Thyroid gland (tissue), 4 donors: ENCODE measurements around the gene DISC1. TPM values are rescaled to one million over a fixed set of nuclear protein-coding genes. Genes with fewer than 3 reads are reported as not detected.
"Not testable (repeated sequence)": the region's sequence is repeated elsewhere in the genome, so short reads cannot be mapped to it uniquely, and the experiment has no call there.

Source experiments
- DNase-seq, 2 donors: peaks; one replicate each; pipeline ENCODE4 v3.0.0-alpha.2; 2019
- H3K27ac ChIP-seq, 3 donors: fragments of 200-600 bp; sonication (generic); 1 replicate in 2 of 3; 2 replicates in 1 of 3; pipeline ENCODE4 v1.5.1; 2016 to 2019; ENCODE audit warnings: mild to moderate bottlenecking in 1 of 3, moderate library complexity in 1 of 3
- H3K27me3 ChIP-seq: fragments of 200-600 bp; sonication (generic); one replicate; pipeline ENCODE4 v1.5.1; 2019
- H3K36me3 ChIP-seq, 2 donors: fragments of 200-600 bp; sonication (generic); one replicate each; pipeline ENCODE4 v1.5.1; 2016 to 2019
- H3K4me1 ChIP-seq, 2 donors: fragments of 200-600 bp; sonication (generic); one replicate each; pipeline ENCODE4 v1.5.1; 2017 to 2019
- H3K4me3 ChIP-seq, 3 donors: fragments of 200-600 bp; sonication (generic); replicated peaks in 1 of 3; 1 replicate in 2 of 3; 2 replicates in 1 of 3; pipeline ENCODE4 v1.5.1; 2016; ENCODE audit warnings: mild to moderate bottlenecking in 1 of 3
- H3K9me3 ChIP-seq: fragments of 200-600 bp; sonication (generic); one replicate; pipeline ENCODE4 v1.5.1; 2017
- POLR2A ChIP-seq, 2 donors: fragments of 450-650 bp; IDR thresholded peaks; one replicate each; pipeline ENCODE4 v1.6.1; 2017; ENCODE audit warnings: antibody characterized with exemption in 2 of 2, mild to moderate bottlenecking in 2 of 2, moderate library complexity in 1 of 2
- WGBS, 2 donors: methylation state at CpG; one replicate each; pipeline ENCODE4 v1.1.5; 2017; 5-methylcytosine and 5-hydroxymethylcytosine counted together
- intact Hi-C: fragments of 100-400 bp; cut with DNase I; formaldehyde crosslinking; loops from one replicate; pipeline ENCODE4 v1.15.1; 2023
- total RNA-seq, 4 donors: library from RNA; depleted of rRNA; stranded (reverse); fragments of >200 nt; gene quantifications; one replicate each; pipeline ENCODE4 v1.2.3, GENCODE V29; 2016
- TF ChIP-seq, protein P1 (sequence below), 6 experiments: fragments of 200-600 bp in 3 of 6; fragments of 450-650 bp in 3 of 6; sonication (generic) in 3 of 6; IDR thresholded peaks; one replicate each; pipeline ENCODE4 v1.5.1; 2016 to 2019; ENCODE audit warnings: antibody characterized with exemption in 6 of 6, mild to moderate bottlenecking in 2 of 6, inconsistent platforms in 1 of 6, moderate library complexity in 1 of 6

DISC1 gene
- total RNA-seq, 4 donors from 2014 or later, result 6.9 to 17.7 (median 9.8) TPM

DNA sequence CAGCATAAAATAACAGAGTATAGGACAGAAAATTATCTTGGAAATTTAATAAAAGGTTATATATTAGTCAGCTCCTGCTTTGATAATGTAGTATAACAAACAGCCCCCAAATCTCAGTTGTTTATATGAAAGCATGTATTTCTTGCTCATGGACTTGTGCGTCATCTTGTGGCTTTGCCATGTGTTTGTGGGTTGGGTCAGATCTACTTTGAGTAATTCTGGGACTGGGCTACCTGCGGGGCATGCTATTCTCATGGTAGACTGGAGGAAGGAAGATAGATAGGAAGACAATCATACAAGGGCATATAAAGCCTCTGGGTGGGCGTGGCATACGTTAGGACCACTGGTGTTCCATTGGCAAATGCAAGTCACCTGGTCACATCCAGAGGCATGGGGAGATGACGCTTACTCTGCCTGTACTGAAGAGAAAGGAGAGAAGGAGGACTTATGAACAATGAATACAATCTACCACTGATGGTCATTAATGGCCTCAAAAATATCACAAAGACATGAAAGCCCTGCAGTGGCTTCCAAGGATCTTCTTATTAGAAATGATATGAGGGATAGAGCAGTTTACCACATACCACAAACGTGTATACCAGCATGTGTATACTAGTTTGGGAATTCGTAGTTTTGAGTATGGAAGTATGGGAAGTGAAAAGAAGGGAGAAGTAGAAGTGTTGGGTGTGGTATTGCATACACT is 267.0 kb downstream of the DISC1 start:
- Histone ChIP-seq H3K4me3 (no peak overlapping the region), H3K4me1 (no peaks in the 10 kb centered on the region), H3K9me3 (no peaks in the 10 kb centered on the region), H3K27me3 (no peaks in the 10 kb centered on the region), H3K36me3 (no peaks in the 10 kb centered on the region), H3K27ac (no peak overlapping the region)
- TF ChIP-seq, protein P1, sequence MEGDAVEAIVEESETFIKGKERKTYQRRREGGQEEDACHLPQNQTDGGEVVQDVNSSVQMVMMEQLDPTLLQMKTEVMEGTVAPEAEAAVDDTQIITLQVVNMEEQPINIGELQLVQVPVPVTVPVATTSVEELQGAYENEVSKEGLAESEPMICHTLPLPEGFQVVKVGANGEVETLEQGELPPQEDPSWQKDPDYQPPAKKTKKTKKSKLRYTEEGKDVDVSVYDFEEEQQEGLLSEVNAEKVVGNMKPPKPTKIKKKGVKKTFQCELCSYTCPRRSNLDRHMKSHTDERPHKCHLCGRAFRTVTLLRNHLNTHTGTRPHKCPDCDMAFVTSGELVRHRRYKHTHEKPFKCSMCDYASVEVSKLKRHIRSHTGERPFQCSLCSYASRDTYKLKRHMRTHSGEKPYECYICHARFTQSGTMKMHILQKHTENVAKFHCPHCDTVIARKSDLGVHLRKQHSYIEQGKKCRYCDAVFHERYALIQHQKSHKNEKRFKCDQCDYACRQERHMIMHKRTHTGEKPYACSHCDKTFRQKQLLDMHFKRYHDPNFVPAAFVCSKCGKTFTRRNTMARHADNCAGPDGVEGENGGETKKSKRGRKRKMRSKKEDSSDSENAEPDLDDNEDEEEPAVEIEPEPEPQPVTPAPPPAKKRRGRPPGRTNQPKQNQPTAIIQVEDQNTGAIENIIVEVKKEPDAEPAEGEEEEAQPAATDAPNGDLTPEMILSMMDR (IDR thresholded peaks at IDR 0.05), result no peak
- TF ChIP-seq POLR2A (IDR thresholded peaks at IDR 0.05), result no peak
- DNase-seq, result no peak
- intact Hi-C loops, result no loop called here
- WGBS, 2 donors, result 92 to 95% methylated on average over 7 of the region's 7 CpGs

DNA sequence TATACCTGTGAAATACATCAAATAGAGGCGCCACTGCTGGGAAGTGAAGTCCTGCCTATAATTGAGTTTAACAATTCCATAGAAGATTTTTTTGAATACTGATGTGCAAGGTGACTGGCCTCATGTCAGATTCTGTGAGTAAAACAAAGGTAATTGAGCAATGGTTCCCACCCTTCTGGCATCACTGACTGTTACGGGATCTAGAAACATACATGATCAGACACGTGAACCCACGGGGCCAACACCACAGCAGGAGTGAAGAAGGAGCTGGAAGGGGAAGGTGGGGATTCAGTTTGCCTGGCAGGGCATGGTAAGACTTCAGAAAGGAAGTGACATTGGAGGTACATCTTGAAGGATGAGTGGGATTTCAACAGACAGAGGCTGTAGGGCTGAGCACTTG is 270.2 kb downstream of the DISC1 start:
- TF ChIP-seq, protein P1 (IDR thresholded peaks at IDR 0.05), result no peak
- TF ChIP-seq POLR2A (IDR thresholded peaks at IDR 0.05), result no peak
- H3K4me1 ChIP-seq, result no peaks in the 10 kb centered on the region
- no peaks in the 10 kb centered on the region for H3K27me3 ChIP-seq
- intact Hi-C loops, result no loop called here
- no peak overlapping the region for H3K4me3 ChIP-seq
- H3K27ac ChIP-seq, result no peak overlapping the region
- H3K9me3 ChIP-seq, result no peaks in the 10 kb centered on the region
- 96 to 99% methylated on average over 4 of the region's 4 CpGs for WGBS, 2 donors
- H3K36me3 ChIP-seq, result no peaks in the 10 kb centered on the region
- DNase-seq, result no peak

DNA sequence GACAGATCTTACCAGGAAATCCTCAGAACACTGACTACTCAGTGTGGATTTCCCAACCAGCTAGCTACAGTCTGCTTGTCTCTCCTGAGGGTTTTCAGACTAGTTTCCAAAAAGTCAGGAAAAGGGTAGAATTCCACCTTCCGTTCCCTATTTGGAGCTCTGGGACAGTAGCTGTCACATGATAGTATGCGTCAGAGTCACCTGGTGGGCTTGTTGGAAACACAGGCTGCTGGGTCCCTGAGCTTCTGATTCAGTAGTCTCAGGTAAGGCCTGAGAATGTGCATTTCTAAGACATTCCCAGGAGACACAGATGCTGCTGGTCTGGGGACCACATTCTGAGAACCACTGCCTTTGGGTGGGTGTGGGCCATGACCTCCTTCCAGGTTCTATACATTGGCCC is 272.5 kb downstream of the DISC1 start:
- no peak overlapping the region for H3K27ac ChIP-seq
- intact Hi-C loops, result no loop called here
- TF ChIP-seq, protein P1 (IDR thresholded peaks at IDR 0.05), result no peak
- no peak for TF ChIP-seq POLR2A (IDR thresholded peaks at IDR 0.05)
- no peak for DNase-seq
- WGBS, 2 donors, result 65 to 97% methylated on average over 2 of the region's 2 CpGs
- H3K4me3 ChIP-seq, result no peak overlapping the region
- no peaks in the 10 kb centered on the region for H3K9me3 ChIP-seq
- H3K27me3 ChIP-seq, result no peaks in the 10 kb centered on the region
- no peaks in the 10 kb centered on the region for H3K4me1 ChIP-seq
- H3K36me3 ChIP-seq, result no peaks in the 10 kb centered on the region

DNA sequence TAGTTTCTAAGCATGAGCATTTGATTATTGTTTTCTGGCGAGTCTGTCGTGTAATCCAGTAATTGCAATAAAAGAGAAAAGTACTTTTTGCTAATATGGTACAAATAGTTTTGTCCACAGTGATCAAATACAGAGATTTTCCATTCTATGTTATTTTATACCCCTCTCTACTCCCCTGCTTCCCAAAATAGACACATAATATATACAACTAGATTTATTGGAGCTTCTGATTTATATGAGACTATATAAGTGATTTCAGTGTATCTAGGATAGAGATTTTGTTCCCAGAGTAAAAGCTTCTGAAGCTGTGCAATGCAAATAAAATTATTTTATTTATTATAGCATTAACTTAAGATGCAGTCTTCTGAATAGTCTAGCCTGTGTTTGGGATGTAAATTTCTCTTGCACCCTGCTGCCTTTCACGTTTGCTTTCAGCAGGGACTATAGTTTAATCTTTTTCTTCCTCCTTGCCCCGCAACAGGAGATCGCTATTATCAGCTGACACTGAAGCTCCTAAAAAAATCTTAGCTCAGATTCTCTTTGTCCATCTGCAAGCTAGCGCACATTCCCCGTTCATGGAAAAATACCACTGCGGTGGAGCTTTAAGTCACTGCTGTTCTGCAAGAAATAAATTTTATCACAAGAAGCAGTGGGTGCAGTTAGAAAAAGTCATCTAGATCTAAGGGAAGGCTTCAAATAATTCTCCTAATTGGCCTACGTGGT is 273.3 kb downstream of the DISC1 start:
- no peaks in the 10 kb centered on the region for H3K4me1 ChIP-seq
- WGBS, 2 donors, result 82 to 86% methylated on average over 9 of the region's 9 CpGs
- H3K27ac ChIP-seq, result no peak overlapping the region
- no peak for DNase-seq
- no peaks in the 10 kb centered on the region for H3K36me3 ChIP-seq
- H3K4me3 ChIP-seq, result no peak overlapping the region
- H3K9me3 ChIP-seq, result no peaks in the 10 kb centered on the region
- intact Hi-C loops, result no loop called here
- no peaks in the 10 kb centered on the region for H3K27me3 ChIP-seq
- TF ChIP-seq POLR2A (IDR thresholded peaks at IDR 0.05), result no peak
- TF ChIP-seq, protein P1 (IDR thresholded peaks at IDR 0.05), result no peak

DNA sequence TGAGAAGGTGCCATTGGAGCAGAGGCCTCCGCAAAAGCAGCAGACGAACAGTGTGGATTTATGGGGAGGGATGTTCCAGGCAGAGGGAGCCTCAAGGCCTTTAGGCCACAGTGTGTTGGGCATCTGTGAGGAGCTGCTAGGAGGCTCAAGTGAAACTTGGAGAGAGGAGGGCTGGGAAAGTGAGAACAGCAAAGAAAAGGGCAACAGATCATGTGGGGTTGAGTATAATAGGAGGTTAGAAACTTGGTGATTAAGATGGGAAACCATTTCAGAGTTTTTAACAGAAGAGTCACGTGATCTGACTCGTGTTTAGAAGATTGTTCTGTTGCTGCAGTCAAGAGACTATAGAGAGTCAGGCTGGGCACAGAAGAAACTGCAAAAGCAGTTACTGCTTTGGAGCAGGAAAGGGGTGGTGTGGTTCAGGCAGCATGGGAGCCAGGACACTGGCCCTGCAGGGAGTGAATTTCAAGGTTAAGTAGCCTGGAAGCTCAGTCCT is 277.0 kb downstream of the DISC1 start:
- H3K27ac ChIP-seq, result no peak overlapping the region
- H3K4me3 ChIP-seq, result no peak overlapping the region
- no peaks in the 10 kb centered on the region for H3K4me1 ChIP-seq
- no peaks in the 10 kb centered on the region for H3K9me3 ChIP-seq
- no peak for TF ChIP-seq POLR2A (IDR thresholded peaks at IDR 0.05)
- TF ChIP-seq, protein P1 (IDR thresholded peaks at IDR 0.05), result no peak
- H3K27me3 ChIP-seq, result no peaks in the 10 kb centered on the region
- no peaks in the 10 kb centered on the region for H3K36me3 ChIP-seq
- no peak for DNase-seq
- intact Hi-C loops, result no loop called here
- 96 to 97% methylated on average over 4 of the region's 4 CpGs for WGBS, 2 donors

DNA sequence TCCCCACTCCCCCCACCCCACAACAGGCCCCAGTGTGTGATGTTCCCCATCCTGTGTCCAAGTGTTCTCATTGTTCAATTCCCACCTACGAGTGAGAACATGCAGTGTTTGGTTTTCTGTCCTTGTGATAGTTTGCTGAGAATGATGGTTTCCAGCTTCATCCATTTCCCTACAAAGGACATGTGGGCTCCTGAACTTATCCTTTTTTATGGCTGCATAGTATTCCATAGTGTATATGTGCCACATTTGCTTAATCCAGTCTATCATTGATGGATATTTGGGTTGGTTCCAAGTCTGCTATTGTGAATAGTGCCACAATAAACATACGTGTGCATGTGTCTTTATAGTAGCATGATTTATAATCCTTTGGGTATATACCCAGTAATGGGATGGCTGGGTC is 280.7 kb downstream of the DISC1 start:
- H3K36me3 ChIP-seq, H3K27ac ChIP-seq, intact Hi-C loops, H3K4me3 ChIP-seq, DNase-seq, H3K9me3 ChIP-seq, H3K4me1 ChIP-seq, H3K27me3 ChIP-seq: not testable (repeated sequence)
- WGBS, 2 donors, result 100% methylated on average over 2 of the region's 2 CpGs
